H9 (cell line): ENCODE measurements around the gene ZMYND8. TPM values are rescaled to one million over a fixed set of nuclear protein-coding genes. Genes with fewer than 3 reads are reported as not detected.
"Not testable (repeated sequence)": the region's sequence is repeated elsewhere in the genome, so short reads cannot be mapped to it uniquely, and the experiment has no call there.

Experiments used
- DNase-seq: peaks from one replicate; pipeline ENCODE4 v3.0.0-alpha.2; 2017
- H2AFZ ChIP-seq: one replicate; pipeline ENCODE4 v1.6.1; 2013; ENCODE audit warnings: mild to moderate bottlenecking, low read length, control low read depth, moderate library complexity
- H2AK5ac ChIP-seq: 2 replicates; pipeline ENCODE4 v1.6.1; 2013; ENCODE audit warnings: low read length, control low read depth, mixed read lengths; ENCODE audit not compliant: insufficient read length
- H2BK120ac ChIP-seq: one replicate; pipeline ENCODE4 v1.6.1; 2013; ENCODE audit warnings: low read depth, mild to moderate bottlenecking, low read length, control low read depth, inconsistent platforms; ENCODE audit not compliant: poor library complexity, severe bottlenecking
- H2BK12ac ChIP-seq: 2 replicates; pipeline ENCODE4 v1.6.1; 2013; ENCODE audit warnings: low read length, control low read depth, mixed read lengths, low read depth; ENCODE audit not compliant: insufficient read length
- H2BK15ac ChIP-seq: 2 replicates; pipeline ENCODE4 v1.6.1; 2013; ENCODE audit warnings: low read depth, low read length, control low read depth
- H2BK20ac ChIP-seq: one replicate; pipeline ENCODE4 v1.6.1; 2013; ENCODE audit warnings: low read depth, mild to moderate bottlenecking, low read length, control low read depth, inconsistent platforms; ENCODE audit not compliant: poor library complexity, severe bottlenecking
- H2BK5ac ChIP-seq: 2 replicates; pipeline ENCODE4 v1.6.1; 2013; ENCODE audit warnings: low read length, control low read depth, mixed read lengths; ENCODE audit not compliant: insufficient read length
- H3K14ac ChIP-seq: 2 replicates; pipeline ENCODE4 v1.6.1; 2013; ENCODE audit warnings: low read length, control low read depth; ENCODE audit not compliant: insufficient read depth
- H3K18ac ChIP-seq: 2 replicates; pipeline ENCODE4 v1.6.1; 2013; ENCODE audit warnings: low read depth, mild to moderate bottlenecking, mixed read lengths, low read length, control low read depth; ENCODE audit not compliant: insufficient read length
- H3K23ac ChIP-seq: 2 replicates; pipeline ENCODE4 v1.6.1; 2013; ENCODE audit warnings: low read length, control low read depth, mixed read lengths, low read depth; ENCODE audit not compliant: insufficient read length
- H3K23me2 ChIP-seq: 2 replicates; pipeline ENCODE4 v1.6.1; 2013; ENCODE audit warnings: low read depth, mild to moderate bottlenecking, mixed read lengths, low read length, control low read depth; ENCODE audit not compliant: insufficient read length, poor library complexity, severe bottlenecking
- H3K27ac ChIP-seq: 2 replicates; pipeline ENCODE4 v1.5.1; 2013; ENCODE audit warnings: low read length, control low read depth, mixed read lengths, low read depth; ENCODE audit not compliant: insufficient read length
- H3K27me3 ChIP-seq: 2 replicates; pipeline ENCODE4 v1.6.1; 2013; ENCODE audit warnings: low read length, control low read depth, inconsistent platforms; ENCODE audit not compliant: insufficient read depth
- H3K4ac ChIP-seq: 2 replicates; pipeline ENCODE4 v1.6.1; 2013; ENCODE audit warnings: low read depth, mild to moderate bottlenecking, control low read depth, inconsistent platforms, low read length, moderate library complexity
- H3K4me1 ChIP-seq: 2 replicates; pipeline ENCODE4 v1.6.1; 2013; ENCODE audit warnings: low read length, control low read depth, inconsistent platforms; ENCODE audit not compliant: insufficient read depth
- H3K4me2 ChIP-seq: 2 replicates; pipeline ENCODE4 v1.6.1; 2013; ENCODE audit warnings: low read length, control low read depth, mixed read lengths; ENCODE audit not compliant: insufficient read length, insufficient read depth
- H3K56ac ChIP-seq: 2 replicates; pipeline ENCODE4 v1.6.1; 2013; ENCODE audit warnings: low read depth, mild to moderate bottlenecking, mixed read lengths, low read length, control low read depth; ENCODE audit not compliant: insufficient read length
- H3K79me1 ChIP-seq: 2 replicates; pipeline ENCODE4 v1.6.1; 2013; ENCODE audit warnings: low read depth, mild to moderate bottlenecking, moderate library complexity, low read length, control low read depth, inconsistent platforms; ENCODE audit not compliant: insufficient read depth, poor library complexity, severe bottlenecking
- H3K79me2 ChIP-seq: 2 replicates; pipeline ENCODE4 v1.6.1; 2013; ENCODE audit warnings: low read length, control low read depth, inconsistent platforms; ENCODE audit not compliant: insufficient read depth
- H3K9ac ChIP-seq: 2 replicates; pipeline ENCODE4 v1.6.1; 2013; ENCODE audit warnings: low read length, control low read depth, mixed read lengths; ENCODE audit not compliant: insufficient read length; ENCODE audit errors: extremely low read depth
- H3K9me3 ChIP-seq: one replicate; pipeline ENCODE4 v1.6.1; 2013; ENCODE audit warnings: low read depth, low read length, inconsistent platforms; ENCODE audit not compliant: control insufficient read depth
- H3T11ph ChIP-seq: one replicate; pipeline ENCODE4 v1.6.1; 2013; ENCODE audit warnings: mild to moderate bottlenecking, low read length, control low read depth, inconsistent platforms
- H4K20me1 ChIP-seq: one replicate; pipeline ENCODE4 v1.6.1; 2013; ENCODE audit not compliant: control insufficient read depth, insufficient read length, insufficient read depth
- H4K5ac ChIP-seq: 2 replicates; pipeline ENCODE4 v1.6.1; 2013; ENCODE audit warnings: low read depth, mild to moderate bottlenecking, mixed read lengths, low read length, control low read depth; ENCODE audit not compliant: insufficient read length
- H4K8ac ChIP-seq: replicated peaks from 2 replicates; pipeline ENCODE4 v1.6.1; 2013; ENCODE audit warnings: low read length, control low read depth, mixed read lengths, low read depth; ENCODE audit not compliant: insufficient read length
- H4K91ac ChIP-seq: 2 replicates; pipeline ENCODE4 v1.6.1; 2013; ENCODE audit warnings: low read depth, mild to moderate bottlenecking, moderate library complexity, mixed read lengths, low read length, control low read depth; ENCODE audit not compliant: insufficient read length
- H3K27ac Mint-ChIP-seq, 3 experiments: 2 replicates in 2 of 3; 3 replicates in 1 of 3; pipeline ENCODE4 v1.8.0; 2020 to 2021; ENCODE audit warnings: mixed read lengths in 3 of 3, mild to moderate bottlenecking in 1 of 3, moderate library complexity in 1 of 3
- H3K27me3 Mint-ChIP-seq: 2 replicates; pipeline ENCODE4 v1.8.0; 2021; ENCODE audit warnings: low read depth, mild to moderate bottlenecking, moderate library complexity, mixed read lengths
- H3K36me3 Mint-ChIP-seq, 3 experiments: 2 replicates in 2 of 3; 3 replicates in 1 of 3; pipeline ENCODE4 v1.8.0; 2020 to 2021; ENCODE audit warnings: low read depth in 3 of 3, mixed read lengths in 3 of 3; ENCODE audit not compliant: insufficient read depth in 1 of 3
- H3K4me1 Mint-ChIP-seq, 2 experiments: 2 replicates each; pipeline ENCODE4 v1.8.0; 2020; ENCODE audit warnings: mixed read lengths in 2 of 2
- H3K4me3 Mint-ChIP-seq, 2 experiments: 2 replicates in 1 of 2; 3 replicates in 1 of 2; pipeline ENCODE4 v1.8.0; 2020 to 2021; ENCODE audit warnings: mild to moderate bottlenecking in 2 of 2, mixed read lengths in 2 of 2, moderate library complexity in 1 of 2
- H3K9me3 Mint-ChIP-seq, 2 experiments: 2 replicates in 1 of 2; 3 replicates in 1 of 2; pipeline ENCODE4 v1.8.0; 2020; ENCODE audit warnings: mild to moderate bottlenecking in 2 of 2, mixed read lengths in 2 of 2, moderate library complexity in 1 of 2
- WGBS: extraction: QIAGEN DNeasy Blood & Tissue Kit; methylation state at CpG from one replicate; pipeline ENCODE4 v1.1.7; 2013; ENCODE audit warnings: missing lambda C conversion rate, low lambda C conversion rate, mixed read lengths; ENCODE audit not compliant: insufficient read length; ENCODE audit errors: extremely low coverage; 5-methylcytosine and 5-hydroxymethylcytosine counted together
- total RNA-seq: library from RNA; stranded (reverse); gene quantifications from 2 replicates; pipeline ENCODE4 v1.2.1, GENCODE V29; 2021

The ZMYND8 gene
- total RNA-seq, 1 experiment from 2014 or later: 158 TPM

- not testable (repeated sequence) for H3K4me3 Mint-ChIP-seq, H3K4me1 Mint-ChIP-seq, H3K79me2 ChIP-seq, H2BK20ac ChIP-seq, H3K27me3 ChIP-seq, H3K23me2 ChIP-seq, H3T11ph ChIP-seq, H3K27me3 Mint-ChIP-seq, H3K23ac ChIP-seq, H3K4ac ChIP-seq, H3K14ac ChIP-seq, H2BK5ac ChIP-seq, H3K9me3 Mint-ChIP-seq, H2AFZ ChIP-seq, H3K9me3 ChIP-seq, H2BK120ac ChIP-seq, H4K91ac ChIP-seq, H4K8ac ChIP-seq, H2BK15ac ChIP-seq, H4K20me1 ChIP-seq, H3K56ac ChIP-seq, H3K18ac ChIP-seq, H4K5ac ChIP-seq, H3K9ac ChIP-seq, H3K27ac ChIP-seq, DNase-seq, H3K4me2 ChIP-seq, H2BK12ac ChIP-seq, H2AK5ac ChIP-seq, H3K4me1 ChIP-seq
- WGBS: no CpG with 5 or more reads among the region's 8 CpGs
- peaks cover 12% of the 10 kb centered on the region for H3K79me1 ChIP-seq
- Mint-ChIP-seq H3K27ac (peak overlapping the region; percentile 14 to 27 (median 19); a peak in 2 of 7 replicates), H3K36me3 (peaks cover 50 to 75% (median 75%) of the 10 kb centered on the region in 3 experiments)
Measured at GRCh38 chr20:47260540-47261126, 95.9 kb downstream of the ZMYND8 start.
